H9 (cell line): ENCODE data around the gene TRAPPC13. TPM values are rescaled to one million over a fixed set of nuclear protein-coding genes. Genes with fewer than 3 reads are reported as not detected.

ENCODE experiments used
- DNase-seq: peaks from one replicate; pipeline ENCODE4 v3.0.0-alpha.2; 2017
- H2AFZ ChIP-seq: one replicate; pipeline ENCODE4 v1.6.1; 2013; ENCODE audit warnings: mild to moderate bottlenecking, low read length, control low read depth, moderate library complexity
- H2AK5ac ChIP-seq: 2 replicates; pipeline ENCODE4 v1.6.1; 2013; ENCODE audit warnings: low read length, control low read depth, mixed read lengths; ENCODE audit not compliant: insufficient read length
- H2BK120ac ChIP-seq: one replicate; pipeline ENCODE4 v1.6.1; 2013; ENCODE audit warnings: low read depth, mild to moderate bottlenecking, low read length, control low read depth, inconsistent platforms; ENCODE audit not compliant: poor library complexity, severe bottlenecking
- H2BK12ac ChIP-seq: 2 replicates; pipeline ENCODE4 v1.6.1; 2013; ENCODE audit warnings: low read length, control low read depth, mixed read lengths, low read depth; ENCODE audit not compliant: insufficient read length
- H2BK15ac ChIP-seq: 2 replicates; pipeline ENCODE4 v1.6.1; 2013; ENCODE audit warnings: low read depth, low read length, control low read depth
- H2BK20ac ChIP-seq: one replicate; pipeline ENCODE4 v1.6.1; 2013; ENCODE audit warnings: low read depth, mild to moderate bottlenecking, low read length, control low read depth, inconsistent platforms; ENCODE audit not compliant: poor library complexity, severe bottlenecking
- H2BK5ac ChIP-seq: 2 replicates; pipeline ENCODE4 v1.6.1; 2013; ENCODE audit warnings: low read length, control low read depth, mixed read lengths; ENCODE audit not compliant: insufficient read length
- H3K14ac ChIP-seq: 2 replicates; pipeline ENCODE4 v1.6.1; 2013; ENCODE audit warnings: low read length, control low read depth; ENCODE audit not compliant: insufficient read depth
- H3K18ac ChIP-seq: 2 replicates; pipeline ENCODE4 v1.6.1; 2013; ENCODE audit warnings: low read depth, mild to moderate bottlenecking, mixed read lengths, low read length, control low read depth; ENCODE audit not compliant: insufficient read length
- H3K23ac ChIP-seq: 2 replicates; pipeline ENCODE4 v1.6.1; 2013; ENCODE audit warnings: low read length, control low read depth, mixed read lengths, low read depth; ENCODE audit not compliant: insufficient read length
- H3K23me2 ChIP-seq: 2 replicates; pipeline ENCODE4 v1.6.1; 2013; ENCODE audit warnings: low read depth, mild to moderate bottlenecking, mixed read lengths, low read length, control low read depth; ENCODE audit not compliant: insufficient read length, poor library complexity, severe bottlenecking
- H3K27ac ChIP-seq: 2 replicates; pipeline ENCODE4 v1.5.1; 2013; ENCODE audit warnings: low read length, control low read depth, mixed read lengths, low read depth; ENCODE audit not compliant: insufficient read length
- H3K27me3 ChIP-seq: 2 replicates; pipeline ENCODE4 v1.6.1; 2013; ENCODE audit warnings: low read length, control low read depth, inconsistent platforms; ENCODE audit not compliant: insufficient read depth
- H3K4ac ChIP-seq: 2 replicates; pipeline ENCODE4 v1.6.1; 2013; ENCODE audit warnings: low read depth, mild to moderate bottlenecking, control low read depth, inconsistent platforms, low read length, moderate library complexity
- H3K4me1 ChIP-seq: 2 replicates; pipeline ENCODE4 v1.6.1; 2013; ENCODE audit warnings: low read length, control low read depth, inconsistent platforms; ENCODE audit not compliant: insufficient read depth
- H3K4me2 ChIP-seq: 2 replicates; pipeline ENCODE4 v1.6.1; 2013; ENCODE audit warnings: low read length, control low read depth, mixed read lengths; ENCODE audit not compliant: insufficient read length, insufficient read depth
- H3K56ac ChIP-seq: 2 replicates; pipeline ENCODE4 v1.6.1; 2013; ENCODE audit warnings: low read depth, mild to moderate bottlenecking, mixed read lengths, low read length, control low read depth; ENCODE audit not compliant: insufficient read length
- H3K79me1 ChIP-seq: 2 replicates; pipeline ENCODE4 v1.6.1; 2013; ENCODE audit warnings: low read depth, mild to moderate bottlenecking, moderate library complexity, low read length, control low read depth, inconsistent platforms; ENCODE audit not compliant: insufficient read depth, poor library complexity, severe bottlenecking
- H3K79me2 ChIP-seq: 2 replicates; pipeline ENCODE4 v1.6.1; 2013; ENCODE audit warnings: low read length, control low read depth, inconsistent platforms; ENCODE audit not compliant: insufficient read depth
- H3K9ac ChIP-seq: 2 replicates; pipeline ENCODE4 v1.6.1; 2013; ENCODE audit warnings: low read length, control low read depth, mixed read lengths; ENCODE audit not compliant: insufficient read length; ENCODE audit errors: extremely low read depth
- H3K9me3 ChIP-seq: one replicate; pipeline ENCODE4 v1.6.1; 2013; ENCODE audit warnings: low read depth, low read length, inconsistent platforms; ENCODE audit not compliant: control insufficient read depth
- H3T11ph ChIP-seq: one replicate; pipeline ENCODE4 v1.6.1; 2013; ENCODE audit warnings: mild to moderate bottlenecking, low read length, control low read depth, inconsistent platforms
- H4K20me1 ChIP-seq: one replicate; pipeline ENCODE4 v1.6.1; 2013; ENCODE audit not compliant: control insufficient read depth, insufficient read length, insufficient read depth
- H4K5ac ChIP-seq: 2 replicates; pipeline ENCODE4 v1.6.1; 2013; ENCODE audit warnings: low read depth, mild to moderate bottlenecking, mixed read lengths, low read length, control low read depth; ENCODE audit not compliant: insufficient read length
- H4K8ac ChIP-seq: replicated peaks from 2 replicates; pipeline ENCODE4 v1.6.1; 2013; ENCODE audit warnings: low read length, control low read depth, mixed read lengths, low read depth; ENCODE audit not compliant: insufficient read length
- H4K91ac ChIP-seq: 2 replicates; pipeline ENCODE4 v1.6.1; 2013; ENCODE audit warnings: low read depth, mild to moderate bottlenecking, moderate library complexity, mixed read lengths, low read length, control low read depth; ENCODE audit not compliant: insufficient read length
- H3K27ac Mint-ChIP-seq, 3 experiments: 2 replicates in 2 of 3; 3 replicates in 1 of 3; pipeline ENCODE4 v1.8.0; 2020 to 2021; ENCODE audit warnings: mixed read lengths in 3 of 3, mild to moderate bottlenecking in 1 of 3, moderate library complexity in 1 of 3
- H3K27me3 Mint-ChIP-seq: 2 replicates; pipeline ENCODE4 v1.8.0; 2021; ENCODE audit warnings: low read depth, mild to moderate bottlenecking, moderate library complexity, mixed read lengths
- H3K36me3 Mint-ChIP-seq, 3 experiments: 2 replicates in 2 of 3; 3 replicates in 1 of 3; pipeline ENCODE4 v1.8.0; 2020 to 2021; ENCODE audit warnings: low read depth in 3 of 3, mixed read lengths in 3 of 3; ENCODE audit not compliant: insufficient read depth in 1 of 3
- H3K4me1 Mint-ChIP-seq, 2 experiments: 2 replicates each; pipeline ENCODE4 v1.8.0; 2020; ENCODE audit warnings: mixed read lengths in 2 of 2
- H3K4me3 Mint-ChIP-seq, 2 experiments: 2 replicates in 1 of 2; 3 replicates in 1 of 2; pipeline ENCODE4 v1.8.0; 2020 to 2021; ENCODE audit warnings: mild to moderate bottlenecking in 2 of 2, mixed read lengths in 2 of 2, moderate library complexity in 1 of 2
- H3K9me3 Mint-ChIP-seq, 2 experiments: 2 replicates in 1 of 2; 3 replicates in 1 of 2; pipeline ENCODE4 v1.8.0; 2020; ENCODE audit warnings: mild to moderate bottlenecking in 2 of 2, mixed read lengths in 2 of 2, moderate library complexity in 1 of 2
- WGBS: extraction: QIAGEN DNeasy Blood & Tissue Kit; methylation state at CpG from one replicate; pipeline ENCODE4 v1.1.7; 2013; ENCODE audit warnings: missing lambda C conversion rate, low lambda C conversion rate, mixed read lengths; ENCODE audit not compliant: insufficient read length; ENCODE audit errors: extremely low coverage; 5-methylcytosine and 5-hydroxymethylcytosine counted together
- total RNA-seq: library from RNA; stranded (reverse); gene quantifications from 2 replicates; pipeline ENCODE4 v1.2.1, GENCODE V29; 2021
- TF ChIP-seq, protein P1 (sequence below): fragments of 200-600 bp; sonication (generic); conservative IDR thresholded peaks from 3 replicates; pipeline ENCODE4 v1.8.0; 2021; ENCODE audit warnings: antibody characterized with exemption, mild to moderate bottlenecking

The TRAPPC13 gene
- total RNA-seq, 1 experiment from 2014 or later = 16.7 TPM

DNA sequence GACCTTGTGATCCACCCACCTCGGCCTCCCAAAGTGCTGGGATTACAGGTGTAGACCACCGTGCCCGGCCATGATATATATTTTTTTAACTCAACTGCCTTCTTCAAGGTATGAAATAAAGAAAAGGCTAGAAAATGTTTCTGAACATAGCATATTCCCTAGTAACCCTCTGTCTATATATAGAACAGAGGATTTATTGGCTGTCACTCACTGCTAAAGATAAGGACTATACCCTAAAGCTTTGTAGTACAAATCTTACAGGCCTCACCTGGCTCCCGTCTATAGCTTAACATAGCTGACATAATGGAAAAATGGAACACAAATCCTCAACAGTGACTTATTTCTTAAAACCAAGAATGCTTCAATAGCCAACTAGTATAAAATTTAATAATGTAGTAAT, 82.8 kb downstream of the TRAPPC13 start:
- Histone ChIP-seq H3K9me3 (no peaks in the 10 kb centered on the region), H3K14ac (no peak overlapping the region), H3K4ac (no peak overlapping the region), H3K56ac (no peak overlapping the region), H3K4me2 (no peak overlapping the region), H2AK5ac (no peak overlapping the region), H4K91ac (no peak overlapping the region), H2BK15ac (no peak overlapping the region), H3K27ac (no peak overlapping the region), H3K9ac (no peak overlapping the region), H2BK5ac (no peak overlapping the region), H2BK20ac (no peak overlapping the region), H4K5ac (no peak overlapping the region), H3K79me2 (no peaks in the 10 kb centered on the region), H3K23ac (no peak overlapping the region), H2BK120ac (no peak overlapping the region), H3T11ph (no peak overlapping the region), H3K23me2 (no peaks in the 10 kb centered on the region), H3K27me3 (no peaks in the 10 kb centered on the region), H2BK12ac (no peak overlapping the region), H4K8ac (no peak overlapping the region), H3K4me1 (no peaks in the 10 kb centered on the region), H3K79me1 (no peaks in the 10 kb centered on the region), H3K18ac (no peak overlapping the region), H4K20me1 (no peaks in the 10 kb centered on the region), H2AFZ (no peak overlapping the region)
- TF ChIP-seq, protein P1, sequence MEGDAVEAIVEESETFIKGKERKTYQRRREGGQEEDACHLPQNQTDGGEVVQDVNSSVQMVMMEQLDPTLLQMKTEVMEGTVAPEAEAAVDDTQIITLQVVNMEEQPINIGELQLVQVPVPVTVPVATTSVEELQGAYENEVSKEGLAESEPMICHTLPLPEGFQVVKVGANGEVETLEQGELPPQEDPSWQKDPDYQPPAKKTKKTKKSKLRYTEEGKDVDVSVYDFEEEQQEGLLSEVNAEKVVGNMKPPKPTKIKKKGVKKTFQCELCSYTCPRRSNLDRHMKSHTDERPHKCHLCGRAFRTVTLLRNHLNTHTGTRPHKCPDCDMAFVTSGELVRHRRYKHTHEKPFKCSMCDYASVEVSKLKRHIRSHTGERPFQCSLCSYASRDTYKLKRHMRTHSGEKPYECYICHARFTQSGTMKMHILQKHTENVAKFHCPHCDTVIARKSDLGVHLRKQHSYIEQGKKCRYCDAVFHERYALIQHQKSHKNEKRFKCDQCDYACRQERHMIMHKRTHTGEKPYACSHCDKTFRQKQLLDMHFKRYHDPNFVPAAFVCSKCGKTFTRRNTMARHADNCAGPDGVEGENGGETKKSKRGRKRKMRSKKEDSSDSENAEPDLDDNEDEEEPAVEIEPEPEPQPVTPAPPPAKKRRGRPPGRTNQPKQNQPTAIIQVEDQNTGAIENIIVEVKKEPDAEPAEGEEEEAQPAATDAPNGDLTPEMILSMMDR = no peak
- H3K27ac Mint-ChIP-seq = no peak overlapping the region
- H3K9me3 Mint-ChIP-seq = no peaks in the 10 kb centered on the region
- H3K36me3 Mint-ChIP-seq = peaks cover 6 to 45% (median 27%) of the 10 kb centered on the region in 3 experiments; a peak in 6 of 7 replicates
- DNase-seq = no peak
- WGBS = no CpG with 5 or more reads among the region's 4 CpGs
- H3K4me1 Mint-ChIP-seq = no peaks in the 10 kb centered on the region
- H3K4me3 Mint-ChIP-seq = no peak overlapping the region
- no peaks in the 10 kb centered on the region for H3K27me3 Mint-ChIP-seq
